OCI-LY7 (cell line): ENCODE data around the gene ARSH. TPM values are rescaled to one million over a fixed set of nuclear protein-coding genes. Genes with fewer than 3 reads are reported as not detected.

Experiments
- BruUV-seq: library from RNA; stranded (reverse); fragments of 400-500 nt; replicated peaks from 2 replicates; lab custom pipeline; 2021; lab: Mats Ljungman, UMichigan
- CTCF ChIA-PET: fragments of 300-600 bp; sonication (Branson Sonifier 250); formaldehyde crosslinking; loops from one replicate; lab custom pipeline; 2022; ENCODE audit warnings: antibody characterized with exemption; ENCODE audit not compliant: unreplicated experiment; lab: Charles Lee
- POLR2A ChIA-PET: fragments of 300-600 bp; sonication (Branson Sonifier 250); formaldehyde crosslinking; loops from one replicate; lab custom pipeline; 2022; ENCODE audit warnings: antibody characterized with exemption; lab: Charles Lee
- DNase-seq: peaks from one replicate; pipeline ENCODE4 v3.0.0-alpha.2; 2015; ENCODE audit warnings: low spot score
- H2AFZ ChIP-seq: fragments of 200-600 bp; sonication (generic), shearing (Covaris generic); 2 replicates; pipeline ENCODE4 v1.6.1; 2014; ENCODE audit warnings: mild to moderate bottlenecking, antibody characterized with exemption, low read length, moderate library complexity
- H3K27ac ChIP-seq: fragments of 200-600 bp; sonication (generic); 2 replicates; pipeline ENCODE4 v1.5.1; 2014; ENCODE audit warnings: mixed run types, low read depth, mild to moderate bottlenecking, moderate library complexity, low read length, inconsistent platforms; ENCODE audit not compliant: poor library complexity, severe bottlenecking
- H3K36me3 ChIP-seq: fragments of 200-600 bp; sonication (generic); 2 replicates; pipeline ENCODE4 v1.6.1; 2014; ENCODE audit warnings: mild to moderate bottlenecking, antibody characterized with exemption, low read length, moderate library complexity, mixed read lengths; ENCODE audit not compliant: insufficient read depth
- H3K4me1 ChIP-seq: fragments of 200-600 bp; sonication (generic); 2 replicates; pipeline ENCODE4 v1.5.1; 2014; ENCODE audit warnings: mild to moderate bottlenecking, low read length; ENCODE audit not compliant: insufficient read depth, poor library complexity, severe bottlenecking
- H3K4me2 ChIP-seq: fragments of 200-600 bp; sonication (generic); 2 replicates; pipeline ENCODE4 v1.6.1; 2014; ENCODE audit warnings: mild to moderate bottlenecking, low read length
- H3K4me3 ChIP-seq: fragments of 200-600 bp; sonication (generic); 2 replicates; pipeline ENCODE4 v1.5.1; 2014; ENCODE audit warnings: mild to moderate bottlenecking, low read depth, low read length; ENCODE audit not compliant: poor library complexity, severe bottlenecking
- H3K79me2 ChIP-seq: fragments of 200-600 bp; sonication (generic); 2 replicates; pipeline ENCODE4 v1.6.1; 2016; ENCODE audit warnings: low read depth, mild to moderate bottlenecking, low read length, moderate library complexity, mixed read lengths; ENCODE audit not compliant: insufficient read depth
- H3K9me2 ChIP-seq: fragments of 200-600 bp; sonication (generic); 2 replicates; pipeline ENCODE4 v1.6.1; 2016; ENCODE audit warnings: mild to moderate bottlenecking, low read length, mixed read lengths; ENCODE audit not compliant: insufficient read depth
- H3K9me3 ChIP-seq: fragments of 200-600 bp; sonication (generic); 2 replicates; pipeline ENCODE4 v1.6.1; 2014; ENCODE audit warnings: mild to moderate bottlenecking, mixed run types, low read length, mixed read lengths
- H4K20me1 ChIP-seq: fragments of 200-600 bp; sonication (generic); 2 replicates; pipeline ENCODE4 v1.6.1; 2014; ENCODE audit warnings: mild to moderate bottlenecking, antibody characterized with exemption, low read length, moderate library complexity, mixed read lengths; ENCODE audit not compliant: insufficient read depth
- CTCF ChIP-seq: fragments of 200-600 bp; sonication (generic); conservative IDR thresholded peaks from 2 replicates; pipeline ENCODE4 v1.5.1; 2014; ENCODE audit warnings: mild to moderate bottlenecking, antibody characterized with exemption, low read length, moderate library complexity, mixed read lengths
- EZH2phosphoT487 ChIP-seq: fragments of 200-600 bp; sonication (generic); IDR thresholded peaks from 2 replicates; pipeline ENCODE4 v1.6.1; 2018; ENCODE audit warnings: low read depth, borderline replicate concordance, mild to moderate bottlenecking, mixed run types, antibody characterized with exemption, low read length, moderate library complexity, mixed read lengths
- intact Hi-C: fragments of 100-400 bp; cut with micrococcal nuclease; formaldehyde crosslinking; loops from one replicate; pipeline ENCODE4 v1.10.0; 2022; ENCODE audit not compliant: unreplicated experiment
- total RNA-seq, 2 experiments: library from RNA; depleted of rRNA in 1 of 2; stranded (reverse); fragments of >200 nt in 1 of 2; shearing (Covaris generic) in 1 of 2; gene quantifications; 2 replicates each; pipeline ENCODE4 v1.2.3, GENCODE V29; 2014 to 2022

Gene ARSH
- total RNA-seq, 2 experiments from 2014 or later = not detected

- TF ChIP-seq CTCF (no peak), EZH2phosphoT487 (no peak)
- BruUV-seq = no TSS peak
- Histone ChIP-seq H3K4me1 (no peaks in the 10 kb centered on the region), H3K4me2 (no peak overlapping the region), H4K20me1 (no peaks in the 10 kb centered on the region), H3K9me3 (no peaks in the 10 kb centered on the region), H2AFZ (no peak overlapping the region), H3K79me2 (no peaks in the 10 kb centered on the region), H3K36me3 (no peaks in the 10 kb centered on the region), H3K4me3 (no peak overlapping the region), H3K27ac (no peak overlapping the region), H3K9me2 (no peaks in the 10 kb centered on the region)
- no peak for DNase-seq
- intact Hi-C loops = no loop called here
- CTCF ChIA-PET = no interaction called here
- POLR2A ChIA-PET = no interaction called here
These were observed 40.4 kb upstream of the ARSH start for GRCh38 chrX:2965965-2966364.

- H3K9me3 ChIP-seq = no peaks in the 10 kb centered on the region
- H4K20me1 ChIP-seq = no peaks in the 10 kb centered on the region
- DNase-seq = no peak
- no peaks in the 10 kb centered on the region for H3K79me2 ChIP-seq
- no peak overlapping the region for H3K4me2 ChIP-seq
- POLR2A ChIA-PET = no interaction called here
- no peaks in the 10 kb centered on the region for H3K4me1 ChIP-seq
- BruUV-seq = no TSS peak
- no peaks in the 10 kb centered on the region for H3K36me3 ChIP-seq
- H3K9me2 ChIP-seq = no peaks in the 10 kb centered on the region
- no peak overlapping the region for H2AFZ ChIP-seq
- CTCF ChIA-PET = no interaction called here
- intact Hi-C loops = no loop called here
- H3K4me3 ChIP-seq = no peak overlapping the region
- no peak for TF ChIP-seq EZH2phosphoT487
- TF ChIP-seq CTCF = no peak
- H3K27ac ChIP-seq = no peak overlapping the region
These were observed 39.3 kb upstream of the ARSH start for GRCh38 chrX:2967012-2967411.

- CTCF ChIA-PET = no interaction called here
These were observed 38.8 kb upstream of the ARSH start for GRCh38 chrX:2967584-2967983.

More at GRCh38 chrX:2967584-2967983, 38.8 kb upstream of the ARSH start:
- intact Hi-C loops = no loop called here
- H3K4me2 ChIP-seq = no peak overlapping the region
- H3K27ac ChIP-seq = no peak overlapping the region
- H2AFZ ChIP-seq = no peak overlapping the region
- no peaks in the 10 kb centered on the region for H4K20me1 ChIP-seq
- no peaks in the 10 kb centered on the region for H3K4me1 ChIP-seq
- no peaks in the 10 kb centered on the region for H3K9me3 ChIP-seq
- POLR2A ChIA-PET = no interaction called here
- no peak overlapping the region for H3K4me3 ChIP-seq
- no peak for DNase-seq
- no peaks in the 10 kb centered on the region for H3K9me2 ChIP-seq
- BruUV-seq = no TSS peak
- no peak for TF ChIP-seq EZH2phosphoT487
- TF ChIP-seq CTCF = no peak
- no peaks in the 10 kb centered on the region for H3K79me2 ChIP-seq
- no peaks in the 10 kb centered on the region for H3K36me3 ChIP-seq
